Measurements from ENCODE around the gene PLCH1.

The PLCH1 gene

GRCh38 chr3:155528579-155528978, 216.3 kb downstream of the PLCH1 start:
- DNase-seq (ENCODE audit: low read depth): no peak

- no peak for DNase-seq (ENCODE audit: low read depth)
Measured at GRCh38 chr3:155525324-155525833, 219.5 kb downstream of the PLCH1 start.

DNA sequence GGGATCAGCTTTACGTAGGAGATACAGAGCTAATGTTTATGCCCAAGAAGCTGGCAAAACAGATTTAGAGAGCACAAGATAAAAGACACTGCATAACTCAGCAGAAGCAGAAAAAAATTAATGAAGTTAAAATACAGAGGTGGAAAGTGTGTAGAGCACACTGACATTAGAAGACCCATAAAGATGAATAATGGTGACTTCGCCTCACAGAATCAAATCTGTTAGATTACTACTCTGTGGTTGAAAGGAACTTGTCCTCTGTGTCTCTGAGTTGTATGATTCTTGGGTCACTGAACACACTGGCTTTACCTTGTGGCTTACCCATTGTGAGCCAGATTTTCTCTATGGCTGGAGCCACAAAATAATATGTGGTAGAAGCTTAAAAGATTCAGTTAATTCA, 224.4 kb downstream of the PLCH1 start:
- no peak for DNase-seq (ENCODE audit: low read depth)

DNA sequence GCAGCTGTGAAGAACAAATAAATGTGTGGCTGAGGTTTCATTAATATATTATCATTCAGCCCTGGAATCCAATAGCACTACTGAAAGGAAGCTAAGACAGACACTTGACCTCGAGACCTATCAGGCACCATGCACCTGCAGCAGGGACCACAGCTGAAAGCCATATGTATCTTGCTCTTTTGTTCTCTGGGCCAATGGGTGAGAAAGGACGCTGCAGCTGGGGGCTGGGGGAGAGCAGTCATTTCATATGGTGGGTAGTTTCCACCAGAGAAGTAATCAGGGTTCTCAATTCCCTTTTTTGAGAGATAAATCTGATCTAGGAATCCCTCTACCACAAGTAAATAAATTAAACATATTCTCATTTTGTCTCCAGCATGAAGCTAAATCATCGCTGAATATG, 225.8 kb downstream of the PLCH1 start:
- DNase-seq (ENCODE audit: low read depth): no peak

DNA sequence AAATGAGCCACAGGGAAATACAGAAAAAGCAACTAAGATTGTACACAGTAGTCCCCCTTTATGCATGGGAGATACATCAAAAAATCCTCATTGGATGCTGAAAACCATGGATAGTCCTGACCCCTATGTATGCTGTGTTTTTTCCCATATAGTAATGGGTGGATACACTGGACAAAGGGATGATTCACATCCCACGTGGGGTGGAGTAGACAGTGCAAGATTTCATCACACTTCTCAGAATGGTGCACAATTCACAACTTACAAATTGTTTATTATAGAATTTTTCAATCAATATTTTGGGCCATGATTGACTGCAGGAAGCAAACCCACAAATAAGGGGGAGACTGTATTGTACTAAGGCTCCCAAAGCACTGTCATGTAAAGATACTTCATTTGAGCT, 227.0 kb downstream of the PLCH1 start:
- no peak for DNase-seq (ENCODE audit: low read depth)

DNA sequence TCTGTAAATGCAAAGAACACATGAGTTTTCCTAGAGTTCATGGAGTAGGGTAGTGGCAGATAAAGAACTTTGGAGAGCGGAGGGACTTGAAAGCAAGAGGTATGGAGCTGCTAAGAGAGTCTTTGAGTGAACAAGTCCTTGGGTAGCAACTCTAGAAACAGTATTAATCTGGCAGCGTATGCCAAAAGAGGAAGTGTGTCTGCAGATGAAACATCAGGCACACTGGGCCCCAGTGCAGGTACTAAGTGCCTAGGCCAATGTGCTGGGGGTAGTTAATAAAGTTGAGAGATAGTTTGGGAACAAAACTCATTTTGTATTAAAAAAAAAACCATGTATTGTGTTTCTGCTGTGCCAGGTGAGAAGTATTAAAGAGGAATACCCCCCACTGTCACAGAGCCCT, 228.4 kb downstream of the PLCH1 start:
- DNase-seq (ENCODE audit: low read depth): no peak

- no peak for DNase-seq (ENCODE audit: low read depth)
Measured at GRCh38 chr3:155512867-155513261, 232.0 kb downstream of the PLCH1 start.

DNA sequence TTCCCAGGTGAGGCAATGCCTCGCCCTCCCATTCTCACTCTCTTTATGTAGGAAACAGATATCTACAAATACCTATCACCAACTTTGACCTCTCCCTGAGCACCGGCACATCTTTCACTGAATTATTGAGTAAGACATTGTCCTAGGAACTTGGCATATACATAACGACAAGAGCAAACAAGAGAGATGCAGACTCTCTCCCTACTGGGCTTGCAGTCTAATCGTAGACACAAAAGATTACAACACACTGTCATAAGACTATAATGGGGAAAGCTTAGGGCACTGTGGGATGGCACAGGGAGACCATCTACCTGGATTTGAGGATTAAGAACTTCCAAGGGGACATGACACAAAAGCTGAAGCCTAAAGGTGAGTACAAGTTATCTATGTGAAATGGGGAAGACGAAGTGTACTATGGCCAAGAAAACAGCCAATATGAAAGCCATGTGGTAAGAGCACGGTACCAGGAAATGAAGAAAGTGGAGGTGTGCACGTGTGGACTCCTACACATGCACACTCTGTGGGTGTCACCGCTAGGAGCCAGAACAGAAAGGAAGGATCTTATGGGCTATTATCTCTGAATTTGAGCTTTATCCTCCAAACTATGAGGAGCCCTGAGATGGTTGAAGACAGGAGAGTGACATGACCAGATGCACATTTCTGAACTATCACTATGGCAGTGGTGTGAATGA, 232.6 kb downstream of the PLCH1 start:
- DNase-seq (ENCODE audit: low read depth): no peak

DNA sequence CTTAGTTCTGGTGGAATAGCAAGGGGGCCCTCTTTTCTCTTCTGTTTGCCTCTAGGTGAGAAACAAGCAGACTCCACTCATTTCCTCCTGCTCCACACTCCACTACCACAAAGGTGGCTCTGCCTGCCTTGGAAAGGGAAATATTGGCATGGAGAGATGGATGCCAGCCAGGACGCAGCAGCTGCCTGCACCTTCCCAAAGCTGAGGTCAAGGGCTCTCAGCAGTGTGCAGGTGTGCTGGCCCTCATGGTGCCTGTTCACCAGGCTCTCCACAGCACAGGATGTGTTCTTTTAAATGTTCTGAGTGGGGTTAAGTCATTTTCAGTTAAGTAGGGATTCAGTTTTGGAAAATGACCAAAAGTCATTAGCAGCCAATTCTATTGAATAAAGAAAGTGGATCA, 240.2 kb downstream of the PLCH1 start:
- DNase-seq (ENCODE audit: low read depth): no peak

DNA sequence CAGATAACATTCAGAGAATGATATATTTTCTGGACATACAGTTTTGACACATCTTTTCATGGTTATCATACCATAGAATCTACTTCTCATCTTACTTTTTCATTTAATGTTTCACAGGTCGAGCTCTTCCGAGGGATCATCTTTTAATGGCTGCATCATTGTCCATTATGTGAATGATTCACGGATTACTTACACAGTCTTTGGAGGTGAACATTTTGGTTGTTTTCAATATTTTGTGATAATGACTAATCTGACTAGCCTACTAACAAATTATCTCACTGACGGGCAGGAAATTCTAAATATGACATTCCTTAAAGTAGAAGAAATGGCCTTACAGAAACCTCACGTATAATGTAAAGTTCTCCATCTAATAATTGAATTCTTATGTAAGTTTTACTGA, 242.2 kb downstream of the PLCH1 start:
- DNase-seq (ENCODE audit: low read depth): no peak

GRCh38 chr3:155500194-155500818, 244.6 kb downstream of the PLCH1 start:
- DNase-seq (ENCODE audit: low read depth): no peak

DNA sequence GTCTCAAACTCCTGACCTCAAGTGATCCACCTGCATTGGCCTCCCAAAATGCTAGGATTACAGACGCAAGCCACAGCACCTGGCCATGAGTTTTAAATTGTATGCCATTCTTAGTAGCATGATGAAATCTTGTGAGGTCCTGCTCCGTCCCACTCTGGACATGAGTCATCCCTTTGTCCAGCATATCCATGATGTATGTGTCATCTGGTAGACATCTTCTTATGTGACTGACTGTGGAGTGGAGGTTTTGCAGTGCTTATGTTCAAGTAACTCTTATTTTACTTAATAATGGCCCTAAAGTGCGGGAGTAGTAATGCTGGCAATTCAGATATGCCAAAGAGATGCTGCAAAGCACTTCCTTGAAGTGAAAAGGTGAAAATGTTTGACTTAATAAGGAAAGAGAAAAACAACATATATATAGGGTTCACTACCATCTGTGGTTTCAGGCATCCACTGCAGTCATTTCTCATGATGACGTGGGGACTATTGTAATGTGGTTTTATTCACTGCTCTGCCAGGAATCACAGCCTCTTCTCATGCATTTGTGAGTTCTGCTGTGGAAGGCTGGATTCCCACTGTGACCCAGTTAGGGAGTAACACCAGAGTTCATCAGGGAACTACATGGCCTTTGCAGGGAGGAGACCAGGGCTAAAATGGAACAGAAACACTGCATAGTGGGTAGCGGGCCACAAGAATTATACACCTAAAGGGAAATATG, 246.8 kb downstream of the PLCH1 start:
- DNase-seq (ENCODE audit: low read depth): no peak

DNA sequence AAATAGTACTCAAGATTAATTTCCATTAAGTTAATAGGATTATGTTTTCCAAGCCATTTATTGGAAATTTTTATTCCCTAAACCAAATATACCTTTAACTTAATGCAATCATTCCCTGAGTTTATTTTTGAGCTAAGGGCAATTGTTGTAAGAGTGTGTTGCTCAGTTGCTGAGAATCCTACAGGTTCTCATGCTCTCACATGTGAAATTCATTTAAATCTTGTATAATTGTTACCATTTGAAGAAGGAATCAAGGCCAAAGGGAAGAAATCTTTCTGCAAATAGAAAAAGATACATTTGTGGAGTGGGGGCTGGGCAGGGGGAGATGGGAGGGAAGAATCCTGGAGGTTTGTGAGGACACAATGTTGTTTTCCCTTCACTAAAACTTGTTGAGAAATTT, 248.7 kb downstream of the PLCH1 start:
- DNase-seq (ENCODE audit: low read depth): no peak

DNA sequence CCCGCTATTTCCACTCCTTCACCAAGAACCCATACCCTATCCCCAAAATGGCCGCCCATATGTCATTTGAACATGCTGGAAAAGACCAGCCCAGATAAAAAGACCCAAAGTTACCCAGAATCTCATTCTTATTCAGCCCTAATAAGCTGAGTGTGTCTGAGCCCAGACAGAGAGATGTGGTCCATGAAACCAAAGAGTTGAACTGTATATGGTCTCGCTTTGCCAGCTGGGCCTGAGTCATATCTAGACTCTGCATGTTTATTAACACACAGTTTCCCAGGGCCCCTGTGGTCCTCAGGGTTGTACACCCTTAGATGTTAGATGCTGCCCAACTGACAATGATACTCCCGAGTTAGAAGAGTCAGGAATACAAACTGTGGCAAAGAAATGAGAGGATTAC, 249.5 kb downstream of the PLCH1 start:
- no peak for DNase-seq (ENCODE audit: low read depth)

DNA sequence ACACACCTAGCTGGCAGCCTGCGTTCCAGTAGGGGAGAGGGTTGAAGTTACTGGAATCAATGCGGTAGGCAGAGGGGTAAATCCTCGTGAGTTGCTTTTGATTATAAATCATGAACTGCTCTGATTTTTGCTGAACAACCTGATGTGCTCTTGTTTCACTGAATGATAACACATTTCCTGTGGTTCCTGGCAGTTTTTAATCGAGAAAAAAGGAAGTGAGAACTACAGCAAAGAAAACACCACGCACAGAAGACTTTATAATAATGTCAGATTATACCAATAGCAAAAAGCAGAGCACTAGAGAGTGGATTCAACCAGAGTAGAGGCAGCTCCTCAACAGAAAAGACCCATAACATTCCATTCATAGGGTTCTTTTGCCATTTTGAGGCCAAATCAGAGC, 250.5 kb downstream of the PLCH1 start:
- no peak for DNase-seq (ENCODE audit: low read depth)

DNA sequence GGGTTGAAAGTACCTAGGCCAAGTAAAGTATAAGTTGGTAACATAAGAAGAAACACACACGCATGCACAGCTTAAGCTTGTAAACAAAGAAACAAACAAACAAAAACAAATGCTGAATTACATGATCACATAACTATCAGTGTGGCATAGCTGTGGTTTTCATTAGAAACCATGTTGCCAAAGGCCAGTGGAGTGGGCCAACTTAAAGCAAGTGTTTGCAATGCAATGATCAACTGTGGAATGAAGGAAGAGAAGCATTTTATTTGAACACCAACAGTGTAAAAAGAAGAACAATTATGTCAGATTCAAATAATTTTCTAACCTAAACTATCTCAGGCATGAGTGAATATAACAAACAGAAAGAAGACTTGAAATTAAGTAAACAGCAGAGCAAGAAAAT, 252.0 kb downstream of the PLCH1 start:
- DNase-seq (ENCODE audit: low read depth): no peak

GRCh38 chr3:155491696-155492095, 253.2 kb downstream of the PLCH1 start:
- DNase-seq (ENCODE audit: low read depth): no peak

- no peak for DNase-seq (ENCODE audit: low read depth)
Measured at GRCh38 chr3:155488671-155489070, 256.2 kb downstream of the PLCH1 start.

GRCh38 chr3:155485897-155486296, 259.0 kb downstream of the PLCH1 start:
- no peak for DNase-seq (ENCODE audit: low read depth)

- DNase-seq (ENCODE audit: low read depth): no peak
Measured at GRCh38 chr3:155481591-155481990, 263.3 kb downstream of the PLCH1 start.

DNA sequence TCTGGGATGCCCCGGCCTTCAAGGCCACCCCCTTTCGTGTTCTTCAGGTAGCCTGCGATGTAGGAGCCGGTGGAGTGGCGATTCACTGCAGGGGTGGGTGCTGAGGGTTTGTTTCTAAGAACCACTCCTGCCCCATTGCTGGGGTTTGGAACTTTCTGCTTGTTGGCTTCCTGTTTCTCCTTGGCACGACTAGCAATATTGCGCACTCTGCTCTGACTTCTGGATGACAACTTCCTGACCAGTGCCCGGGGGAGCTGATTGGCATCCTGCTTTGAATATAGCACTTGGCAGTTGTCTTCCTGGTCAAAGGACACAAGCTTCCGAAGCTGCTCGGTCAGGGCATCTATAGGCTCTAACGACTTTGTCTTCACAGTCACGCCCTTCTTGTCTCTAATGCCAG, 263.8 kb downstream of the PLCH1 start:
- DNase-seq (ENCODE audit: low read depth): no peak

- no peak for DNase-seq (ENCODE audit: low read depth)
Measured at GRCh38 chr3:155465664-155466063, 279.2 kb downstream of the PLCH1 start.

- DNase-seq (ENCODE audit: low read depth): no peak
Measured at GRCh38 chr3:155462672-155463071, 282.2 kb downstream of the PLCH1 start.

Data from stimulated activated CD8-positive, alpha-beta memory T cell treated with anti-CD3 and anti-CD28 coated beads, Interleukin-15, amount 100 ng/mL, for 24 hours (primary cell).